ENCODE results near the gene CALML6.

- TF ChIP-seq POLR2AphosphoS5 (IDR thresholded peaks at IDR 0.05; ENCODE audit: low read depth, low read length) (no peak), TAF1 (IDR thresholded peaks at IDR 0.05; ENCODE audit: borderline replicate concordance, low read depth, low read length) (no peak), POLR2A (IDR thresholded peaks at IDR 0.05; ENCODE audit: low read depth, low read length) (no peak)
These were observed 28.9 kb downstream of the CALML6 start for GRCh38 chr1:1943834-1944570.
